Activated naive CD8-positive, alpha-beta T cell treated with anti-CD3 and anti-CD28 coated beads, Interleukin-2, amount 50 U/mL, for 24 hours (primary cell): Measurements from ENCODE around the gene ANO4.

Experiments
- ATAC-seq: fragments of 150-1000 bp; cut with Tn5 transposase; one replicate; pipeline ENCODE4 v1.10.0; 2021
- DNase-seq: peaks from one replicate; pipeline ENCODE4 v3.0.0; 2021
- H3K27ac Mint-ChIP-seq: one replicate; pipeline ENCODE4 v1.8.0; 2021; ENCODE audit warnings: mild to moderate bottlenecking, mixed read lengths
- H3K27me3 Mint-ChIP-seq: one replicate; pipeline ENCODE4 v1.8.0; 2021; ENCODE audit warnings: mixed read lengths
- H3K36me3 Mint-ChIP-seq: one replicate; pipeline ENCODE4 v1.8.0; 2021; ENCODE audit warnings: low read depth, mixed read lengths
- H3K4me1 Mint-ChIP-seq: one replicate; pipeline ENCODE4 v1.8.0; 2021; ENCODE audit warnings: mixed read lengths
- H3K4me3 Mint-ChIP-seq: one replicate; pipeline ENCODE4 v1.8.0; 2021; ENCODE audit warnings: mild to moderate bottlenecking, moderate library complexity, mixed read lengths
- H3K9me3 Mint-ChIP-seq: one replicate; pipeline ENCODE4 v1.8.0; 2021; ENCODE audit warnings: mixed read lengths

The ANO4 gene

GRCh38 chr12:101021911-101022388 is 227.4 kb downstream of the ANO4 start:
- Mint-ChIP-seq H3K9me3 (peaks cover 5% of the 10 kb centered on the region), H3K4me1 (no peaks in the 10 kb centered on the region), H3K27ac (no peak overlapping the region), H3K27me3 (no peaks in the 10 kb centered on the region), H3K36me3 (no peaks in the 10 kb centered on the region), H3K4me3 (no peak overlapping the region)
- no peak for DNase-seq
- ATAC-seq: no peak

DNA sequence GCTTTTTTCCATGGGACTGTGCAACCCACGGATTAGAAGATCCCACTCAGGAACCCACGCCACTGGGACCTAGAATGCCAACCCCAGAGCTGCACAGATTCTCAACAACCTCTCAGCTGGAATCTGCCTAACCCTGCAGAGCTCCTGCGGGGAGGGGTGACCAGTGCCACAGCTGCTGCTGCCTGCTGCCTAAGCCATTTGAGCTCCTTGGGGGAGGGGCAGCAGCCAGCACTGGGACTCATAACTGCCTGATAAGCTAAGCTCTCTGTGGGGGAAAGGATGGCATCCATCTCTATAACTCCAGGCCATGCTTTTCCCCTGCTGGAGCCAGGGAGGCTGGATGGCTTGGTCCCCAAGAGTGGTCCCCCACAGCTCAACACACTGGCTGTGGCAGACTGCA is 232.6 kb downstream of the ANO4 start:
- Mint-ChIP-seq H3K36me3 (peaks cover 1% of the 10 kb centered on the region), H3K27ac (no peak overlapping the region), H3K4me1 (no peaks in the 10 kb centered on the region), H3K4me3 (no peak overlapping the region), H3K9me3 (peaks cover 39% of the 10 kb centered on the region), H3K27me3 (no peaks in the 10 kb centered on the region)
- ATAC-seq (no peak), DNase-seq (no peak)

- Mint-ChIP-seq H3K27me3 (no peaks in the 10 kb centered on the region), H3K27ac (no peak overlapping the region), H3K9me3 (peaks cover 40% of the 10 kb centered on the region)
Observed at GRCh38 chr12:101027816-101028215, 233.2 kb downstream of the ANO4 start.

DNA sequence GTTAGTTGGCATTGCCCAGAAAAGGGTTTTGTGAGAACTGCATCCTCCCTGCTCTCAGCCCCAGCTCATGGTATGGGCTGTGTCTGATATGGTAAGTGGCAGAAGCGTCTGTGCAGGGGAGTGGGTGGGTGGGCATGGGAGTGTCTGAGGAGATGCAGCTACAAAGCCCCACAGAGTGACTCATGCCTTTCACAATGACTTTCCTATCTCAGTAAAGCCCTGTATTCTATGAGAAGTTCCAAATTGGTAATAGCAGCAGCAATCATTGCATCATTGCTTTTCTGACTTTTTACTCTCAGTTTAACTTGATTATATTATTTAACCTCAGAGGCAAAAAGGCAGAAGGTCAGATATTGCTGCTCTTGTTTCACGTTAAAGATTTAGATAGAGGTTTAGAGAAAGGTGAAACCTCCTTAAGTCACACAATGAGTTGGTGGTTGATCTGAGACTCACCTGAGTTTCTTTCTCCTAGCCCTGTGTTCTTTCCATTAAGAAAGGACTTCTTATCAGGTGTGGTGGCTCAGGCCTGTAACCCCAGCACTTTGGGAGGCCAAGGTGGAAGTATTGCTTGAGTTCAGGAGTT is 243.8 kb downstream of the ANO4 start:
- no peak for DNase-seq
- Mint-ChIP-seq H3K4me1 (no peaks in the 10 kb centered on the region), H3K36me3 (no peaks in the 10 kb centered on the region), H3K4me3 (no peak overlapping the region), H3K27ac (no peak overlapping the region), H3K9me3 (peaks cover 6% of the 10 kb centered on the region), H3K27me3 (no peaks in the 10 kb centered on the region)
- ATAC-seq: peak; percentile 63

More at GRCh38 chr12:101027816-101028215, 233.2 kb downstream of the ANO4 start:
- Mint-ChIP-seq H3K36me3 (peaks cover 1% of the 10 kb centered on the region), H3K4me3 (no peak overlapping the region), H3K4me1 (no peaks in the 10 kb centered on the region)
- ATAC-seq: no peak
- DNase-seq: no peak

- Mint-ChIP-seq H3K27me3 (no peaks in the 10 kb centered on the region), H3K4me1 (no peaks in the 10 kb centered on the region), H3K9me3 (no peaks in the 10 kb centered on the region), H3K36me3 (no peaks in the 10 kb centered on the region), H3K4me3 (no peak overlapping the region), H3K27ac (no peak overlapping the region)
- DNase-seq (no peak), ATAC-seq (no peak)
Observed at GRCh38 chr12:101039848-101040531, 245.4 kb downstream of the ANO4 start.

DNA sequence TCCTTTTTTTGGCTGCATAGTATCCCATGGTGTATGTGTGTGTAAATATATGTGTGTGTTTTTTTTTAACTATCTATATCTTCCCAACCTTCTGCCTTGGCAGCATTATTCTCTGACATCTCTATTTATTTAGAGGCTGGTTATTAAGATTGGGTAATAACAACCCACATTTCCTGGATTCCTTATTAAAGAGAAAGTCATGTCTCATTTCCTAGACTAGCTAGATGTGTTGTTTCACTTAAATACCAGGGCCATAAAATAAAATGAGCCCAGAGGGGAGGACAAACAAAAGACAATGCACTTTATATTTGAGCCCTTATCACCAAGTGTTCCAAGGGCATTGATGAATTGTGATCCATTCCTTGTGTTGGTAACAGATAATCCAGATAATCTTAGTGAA is 246.4 kb downstream of the ANO4 start:
- no peaks in the 10 kb centered on the region for H3K27me3 Mint-ChIP-seq
- H3K36me3 Mint-ChIP-seq: no peaks in the 10 kb centered on the region
- ATAC-seq (no peak), DNase-seq (no peak)
- H3K9me3 Mint-ChIP-seq: no peaks in the 10 kb centered on the region
- H3K4me1 Mint-ChIP-seq: no peaks in the 10 kb centered on the region
- no peak overlapping the region for H3K4me3 Mint-ChIP-seq
- H3K27ac Mint-ChIP-seq: no peak overlapping the region

- Mint-ChIP-seq H3K9me3 (no peaks in the 10 kb centered on the region), H3K27me3 (no peaks in the 10 kb centered on the region), H3K27ac (no peak overlapping the region), H3K4me1 (no peaks in the 10 kb centered on the region), H3K36me3 (no peaks in the 10 kb centered on the region), H3K4me3 (no peak overlapping the region)
- DNase-seq: no peak
- no peak for ATAC-seq
Observed at GRCh38 chr12:101042211-101042610, 247.6 kb downstream of the ANO4 start.

DNA sequence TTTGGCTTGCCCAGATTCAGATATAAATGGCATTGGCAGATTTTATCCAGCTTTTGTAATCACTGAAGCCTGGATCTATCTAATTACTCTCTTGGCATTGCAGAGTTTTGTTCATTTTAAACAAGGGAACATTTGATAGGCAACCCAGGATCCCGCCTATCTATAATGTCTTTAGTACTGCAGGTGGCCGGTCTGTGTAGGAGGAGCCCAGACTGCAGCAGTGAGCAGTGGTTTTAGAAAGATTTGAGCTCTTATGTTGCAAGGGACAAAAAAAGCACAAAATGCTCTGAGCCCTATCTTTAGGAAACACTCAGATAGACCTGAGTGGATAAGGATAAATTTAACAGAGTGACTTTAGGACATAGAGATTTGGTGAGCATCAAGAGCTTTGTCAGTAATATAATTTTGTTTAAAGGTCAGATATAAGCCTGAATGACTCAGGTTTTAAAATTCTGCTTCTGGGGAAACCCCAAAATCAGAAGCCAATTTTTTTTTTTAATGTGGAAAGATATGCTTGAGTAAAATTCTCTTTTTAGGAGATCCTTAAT is 250.0 kb downstream of the ANO4 start:
- Mint-ChIP-seq H3K4me1 (no peaks in the 10 kb centered on the region), H3K4me3 (no peak overlapping the region), H3K36me3 (no peaks in the 10 kb centered on the region), H3K9me3 (no peaks in the 10 kb centered on the region), H3K27ac (no peak overlapping the region), H3K27me3 (no peaks in the 10 kb centered on the region)
- no peak for ATAC-seq
- no peak for DNase-seq

DNA sequence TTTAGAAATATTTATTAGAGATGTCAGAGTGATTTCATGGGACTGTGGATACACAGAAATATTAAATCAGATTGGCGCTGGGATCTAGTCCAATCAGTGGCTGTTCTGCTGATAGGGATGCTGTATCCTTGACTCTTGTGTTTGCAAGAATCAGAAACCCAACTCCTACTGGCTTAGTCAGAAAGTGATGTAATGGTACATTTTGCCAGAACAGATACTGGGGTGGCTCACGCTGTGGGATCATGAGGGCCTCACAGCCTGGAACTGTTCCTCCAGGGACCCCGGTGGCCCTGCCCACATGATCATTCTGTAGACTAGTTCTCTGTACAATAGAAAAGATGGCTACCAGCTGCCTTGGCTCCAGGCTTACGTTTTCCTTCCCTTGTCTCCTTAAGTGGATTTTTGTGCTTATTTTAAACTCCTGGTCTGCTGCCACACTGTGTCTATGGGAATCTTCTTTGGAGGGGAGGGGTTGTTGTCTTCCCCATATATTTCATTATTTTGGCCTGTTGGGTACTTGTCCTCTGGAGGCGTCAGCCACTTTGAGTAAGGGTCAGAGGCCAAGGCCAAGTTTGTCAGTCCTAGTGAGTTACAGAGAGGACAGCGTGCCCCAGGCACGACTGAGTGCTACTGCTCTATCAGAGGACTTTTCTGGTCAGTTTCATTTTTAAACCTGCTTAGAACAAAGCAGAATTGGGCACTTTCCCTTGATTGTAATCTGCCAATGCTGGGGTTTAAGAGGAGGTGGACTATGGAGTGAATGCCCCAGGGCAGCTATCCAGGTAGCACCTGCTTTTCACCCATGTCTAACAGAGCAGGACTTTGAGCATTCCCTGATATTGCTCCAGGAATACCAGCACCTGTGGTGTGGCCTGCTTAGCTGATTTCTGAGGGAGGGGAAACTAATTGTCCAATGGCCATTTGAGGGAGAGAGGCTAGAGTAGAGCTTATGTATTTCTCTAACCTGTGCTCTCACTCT is 251.2 kb downstream of the ANO4 start:
- H3K36me3 Mint-ChIP-seq: no peaks in the 10 kb centered on the region
- no peak overlapping the region for H3K4me3 Mint-ChIP-seq
- no peaks in the 10 kb centered on the region for H3K9me3 Mint-ChIP-seq
- ATAC-seq: no peak
- H3K27me3 Mint-ChIP-seq: no peaks in the 10 kb centered on the region
- no peak for DNase-seq
- H3K4me1 Mint-ChIP-seq: no peaks in the 10 kb centered on the region
- H3K27ac Mint-ChIP-seq: no peak overlapping the region

GRCh38 chr12:101047652-101048051 is 253.1 kb downstream of the ANO4 start:
- Mint-ChIP-seq H3K4me1 (no peaks in the 10 kb centered on the region), H3K9me3 (peaks cover 4% of the 10 kb centered on the region), H3K36me3 (no peaks in the 10 kb centered on the region), H3K27ac (no peak overlapping the region), H3K4me3 (no peak overlapping the region), H3K27me3 (no peaks in the 10 kb centered on the region)
- ATAC-seq: no peak
- DNase-seq: no peak

- H3K27me3 Mint-ChIP-seq: no peaks in the 10 kb centered on the region
- ATAC-seq (no peak), DNase-seq (no peak)
Observed at GRCh38 chr12:101050631-101051030, 256.1 kb downstream of the ANO4 start.

DNA sequence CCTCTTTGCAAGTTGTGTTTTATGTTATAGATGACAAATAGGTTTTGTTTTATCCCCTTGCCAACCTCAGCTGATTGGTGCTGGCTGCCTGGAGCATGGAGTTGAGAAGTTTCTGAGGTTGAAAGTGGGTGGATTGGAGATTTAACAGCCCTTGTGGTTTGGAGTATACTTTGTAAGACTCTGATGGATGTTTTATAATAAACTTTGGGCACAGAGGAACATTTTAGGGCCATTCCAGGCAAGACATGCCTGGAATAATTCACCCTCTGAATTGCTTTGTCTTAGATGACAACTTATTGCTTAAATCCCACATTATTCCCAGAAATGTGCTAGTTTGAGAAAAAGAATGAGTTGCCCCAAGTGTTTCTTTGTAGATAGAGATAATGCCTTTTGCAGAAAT is 256.6 kb downstream of the ANO4 start:
- Mint-ChIP-seq H3K27me3 (no peaks in the 10 kb centered on the region), H3K9me3 (peaks cover 6% of the 10 kb centered on the region), H3K36me3 (no peaks in the 10 kb centered on the region), H3K4me3 (no peak overlapping the region), H3K27ac (no peak overlapping the region), H3K4me1 (no peaks in the 10 kb centered on the region)
- no peak for ATAC-seq
- no peak for DNase-seq

More at GRCh38 chr12:101050631-101051030, 256.1 kb downstream of the ANO4 start:
- H3K36me3 Mint-ChIP-seq: no peaks in the 10 kb centered on the region
- H3K4me3 Mint-ChIP-seq: no peak overlapping the region
- peaks cover 6% of the 10 kb centered on the region for H3K9me3 Mint-ChIP-seq
- H3K27ac Mint-ChIP-seq: no peak overlapping the region
- no peaks in the 10 kb centered on the region for H3K4me1 Mint-ChIP-seq

DNA sequence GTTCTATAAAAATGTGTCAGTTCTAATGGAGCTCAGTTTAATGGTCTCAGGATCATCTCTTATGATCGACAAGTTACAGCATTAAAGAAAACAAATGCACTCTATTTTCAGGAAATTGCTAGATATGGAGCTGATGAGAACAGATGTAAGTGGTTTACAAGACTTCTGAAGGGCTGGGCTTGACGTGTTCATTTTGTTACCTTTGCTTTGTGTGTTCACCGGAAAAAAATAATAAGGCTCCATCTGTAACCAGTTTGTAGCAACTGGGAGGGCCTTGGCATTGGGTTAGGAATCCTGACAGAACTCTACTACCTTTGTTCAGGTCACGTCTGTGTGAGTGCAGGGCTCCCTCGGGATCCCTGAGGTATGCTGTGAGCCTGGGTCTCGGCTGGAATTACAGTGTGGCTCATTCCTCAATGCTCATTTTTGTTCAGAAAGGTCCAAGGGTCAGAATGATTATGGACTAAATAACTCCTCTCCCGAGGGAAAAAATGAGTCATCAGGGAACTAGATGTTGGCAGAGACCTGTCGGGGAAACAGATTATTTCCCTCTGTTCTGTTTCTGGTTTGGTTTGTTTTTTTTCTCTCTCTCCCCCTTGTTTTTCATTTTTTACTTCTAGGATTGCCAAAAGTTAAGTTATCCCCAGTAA is 257.4 kb downstream of the ANO4 start:
- DNase-seq (no peak), ATAC-seq (no peak)
- Mint-ChIP-seq H3K27ac (no peak overlapping the region), H3K9me3 (peaks cover 6% of the 10 kb centered on the region), H3K27me3 (no peaks in the 10 kb centered on the region), H3K4me3 (no peak overlapping the region), H3K36me3 (no peaks in the 10 kb centered on the region), H3K4me1 (no peaks in the 10 kb centered on the region)

DNA sequence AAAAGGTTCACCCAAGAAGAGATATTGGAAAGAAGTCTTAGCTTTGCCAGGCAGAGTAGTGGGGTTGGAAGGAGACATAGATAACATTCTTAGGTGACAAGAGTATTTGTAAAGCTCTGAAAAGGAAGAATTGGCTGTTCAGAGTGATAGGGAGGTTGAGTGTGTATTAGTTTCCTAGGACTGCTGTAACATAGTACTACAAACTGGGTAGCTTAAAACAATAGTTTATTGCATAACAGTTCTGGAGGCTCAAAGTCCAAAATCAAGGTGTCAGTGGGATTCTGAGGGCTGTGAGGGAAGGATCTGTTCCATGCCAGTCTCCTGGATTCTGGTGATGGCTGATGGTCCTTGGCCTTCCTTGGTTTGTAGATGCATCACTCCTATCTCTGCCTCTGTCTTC is 258.6 kb downstream of the ANO4 start:
- Mint-ChIP-seq H3K27ac (no peak overlapping the region), H3K27me3 (no peaks in the 10 kb centered on the region), H3K4me1 (no peaks in the 10 kb centered on the region), H3K4me3 (no peak overlapping the region), H3K36me3 (no peaks in the 10 kb centered on the region), H3K9me3 (peaks cover 8% of the 10 kb centered on the region)
- ATAC-seq (no peak), DNase-seq (no peak)
